Epithelial cell of esophagus (primary cell): ENCODE results near the gene CMTR1.

Experiments
- DNase-seq: peaks from one replicate; pipeline ENCODE4 v3.0.0; 2010; ENCODE audit warnings: low read depth
- H3K4me3 ChIP-seq: 2 replicates; pipeline ENCODE4 v1.5.1; 2011; ENCODE audit warnings: mild to moderate bottlenecking, low read length, control low read depth
- TF ChIP-seq, protein P1 (sequence below): IDR thresholded peaks from 2 replicates; pipeline ENCODE4 v1.5.1; 2011; ENCODE audit warnings: low read depth, mild to moderate bottlenecking, low read length, control low read depth, inconsistent platforms; ENCODE audit not compliant: insufficient read depth; ENCODE audit errors: missing control alignments

The CMTR1 gene

DNA sequence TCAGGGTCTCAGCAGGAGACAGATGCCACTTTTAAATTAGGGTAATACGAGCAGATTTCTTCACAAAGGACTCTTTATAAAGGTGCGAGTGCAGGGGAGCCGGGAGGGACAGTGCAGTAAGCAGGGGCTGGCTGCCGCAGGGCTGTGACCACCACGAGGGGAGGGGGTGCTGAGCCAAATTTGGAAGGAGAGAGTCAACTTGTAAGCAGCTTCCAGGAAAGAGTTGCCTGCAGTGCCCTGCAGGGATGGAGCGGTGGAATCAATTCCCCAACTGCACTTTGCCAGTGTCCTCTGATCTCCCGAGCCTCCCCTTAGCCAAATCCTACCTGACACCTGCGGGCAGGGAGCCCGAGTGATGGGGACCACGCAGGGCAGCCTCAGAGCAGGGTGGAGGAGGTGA, 80.6 kb downstream of the CMTR1 start:
- H3K4me3 ChIP-seq = no peak overlapping the region
- TF ChIP-seq, protein P1, sequence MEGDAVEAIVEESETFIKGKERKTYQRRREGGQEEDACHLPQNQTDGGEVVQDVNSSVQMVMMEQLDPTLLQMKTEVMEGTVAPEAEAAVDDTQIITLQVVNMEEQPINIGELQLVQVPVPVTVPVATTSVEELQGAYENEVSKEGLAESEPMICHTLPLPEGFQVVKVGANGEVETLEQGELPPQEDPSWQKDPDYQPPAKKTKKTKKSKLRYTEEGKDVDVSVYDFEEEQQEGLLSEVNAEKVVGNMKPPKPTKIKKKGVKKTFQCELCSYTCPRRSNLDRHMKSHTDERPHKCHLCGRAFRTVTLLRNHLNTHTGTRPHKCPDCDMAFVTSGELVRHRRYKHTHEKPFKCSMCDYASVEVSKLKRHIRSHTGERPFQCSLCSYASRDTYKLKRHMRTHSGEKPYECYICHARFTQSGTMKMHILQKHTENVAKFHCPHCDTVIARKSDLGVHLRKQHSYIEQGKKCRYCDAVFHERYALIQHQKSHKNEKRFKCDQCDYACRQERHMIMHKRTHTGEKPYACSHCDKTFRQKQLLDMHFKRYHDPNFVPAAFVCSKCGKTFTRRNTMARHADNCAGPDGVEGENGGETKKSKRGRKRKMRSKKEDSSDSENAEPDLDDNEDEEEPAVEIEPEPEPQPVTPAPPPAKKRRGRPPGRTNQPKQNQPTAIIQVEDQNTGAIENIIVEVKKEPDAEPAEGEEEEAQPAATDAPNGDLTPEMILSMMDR = no peak
- no peak for DNase-seq

DNA sequence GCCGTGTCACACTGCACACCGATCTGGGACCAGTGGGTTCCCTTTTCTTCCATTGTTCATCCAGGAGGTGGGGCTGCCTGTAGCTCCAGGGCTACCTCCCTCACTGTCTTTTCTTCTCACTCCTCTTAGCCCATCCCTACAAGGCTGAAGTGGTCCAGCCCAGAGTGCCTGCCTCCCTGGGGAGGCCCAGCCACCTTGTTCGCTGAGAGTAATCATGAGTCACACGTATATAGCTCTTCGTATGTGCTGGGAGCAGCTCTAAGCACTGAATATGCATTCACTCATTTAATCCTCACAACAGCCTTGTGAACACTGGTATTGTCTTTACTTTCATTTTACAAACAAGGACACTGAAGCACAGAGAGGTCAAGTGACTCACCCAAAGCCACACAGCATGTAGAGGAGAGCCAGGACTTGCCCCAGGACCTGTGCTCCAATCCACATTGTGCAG, 81.3 kb downstream of the CMTR1 start:
- H3K4me3 ChIP-seq = no peak overlapping the region
- DNase-seq = peak; percentile 79
- TF ChIP-seq, protein P1 = no peak

DNA sequence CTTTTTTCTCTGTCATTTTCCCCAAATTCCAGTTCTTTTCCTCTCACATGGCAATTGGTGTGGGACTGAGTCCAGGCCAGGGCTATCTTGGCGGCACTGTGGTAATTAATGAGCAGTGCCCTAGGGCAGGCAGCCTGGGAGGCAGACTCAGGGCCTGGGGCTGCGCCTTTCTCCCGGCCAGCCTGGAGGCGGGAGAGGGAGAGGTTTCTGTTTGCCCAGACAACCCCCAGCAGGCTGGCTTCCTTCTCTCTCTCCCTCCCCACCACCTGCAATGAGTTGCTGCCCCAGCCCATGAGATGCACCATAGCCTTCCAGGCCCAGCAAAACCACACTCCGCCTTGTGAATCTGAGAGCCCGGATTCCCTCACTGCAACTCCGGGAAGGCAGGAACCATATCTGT, 81.8 kb downstream of the CMTR1 start:
- H3K4me3 ChIP-seq = no peak overlapping the region
- DNase-seq = no peak
- TF ChIP-seq, protein P1 = no peak

DNA sequence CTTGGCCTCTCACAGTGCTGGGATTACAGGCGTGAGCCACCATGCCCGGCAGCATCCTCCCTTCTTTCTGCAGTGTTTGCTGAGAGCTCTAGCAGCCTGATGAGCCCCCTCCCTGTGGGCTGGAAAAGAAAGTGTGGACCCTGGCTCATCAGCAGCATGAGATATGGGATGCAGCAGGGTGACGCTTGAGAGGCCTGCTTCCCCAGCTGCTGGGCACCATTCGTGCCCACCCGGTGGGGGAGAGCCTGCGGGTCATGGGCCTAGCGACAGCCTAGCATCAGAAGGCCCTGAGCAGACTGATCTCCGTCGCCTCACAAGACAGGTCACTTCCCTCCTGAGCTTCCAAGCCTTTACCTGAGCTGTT, 82.7 kb downstream of the CMTR1 start:
- TF ChIP-seq, protein P1 = no peak
- H3K4me3 ChIP-seq = no peak overlapping the region
- no peak for DNase-seq

DNA sequence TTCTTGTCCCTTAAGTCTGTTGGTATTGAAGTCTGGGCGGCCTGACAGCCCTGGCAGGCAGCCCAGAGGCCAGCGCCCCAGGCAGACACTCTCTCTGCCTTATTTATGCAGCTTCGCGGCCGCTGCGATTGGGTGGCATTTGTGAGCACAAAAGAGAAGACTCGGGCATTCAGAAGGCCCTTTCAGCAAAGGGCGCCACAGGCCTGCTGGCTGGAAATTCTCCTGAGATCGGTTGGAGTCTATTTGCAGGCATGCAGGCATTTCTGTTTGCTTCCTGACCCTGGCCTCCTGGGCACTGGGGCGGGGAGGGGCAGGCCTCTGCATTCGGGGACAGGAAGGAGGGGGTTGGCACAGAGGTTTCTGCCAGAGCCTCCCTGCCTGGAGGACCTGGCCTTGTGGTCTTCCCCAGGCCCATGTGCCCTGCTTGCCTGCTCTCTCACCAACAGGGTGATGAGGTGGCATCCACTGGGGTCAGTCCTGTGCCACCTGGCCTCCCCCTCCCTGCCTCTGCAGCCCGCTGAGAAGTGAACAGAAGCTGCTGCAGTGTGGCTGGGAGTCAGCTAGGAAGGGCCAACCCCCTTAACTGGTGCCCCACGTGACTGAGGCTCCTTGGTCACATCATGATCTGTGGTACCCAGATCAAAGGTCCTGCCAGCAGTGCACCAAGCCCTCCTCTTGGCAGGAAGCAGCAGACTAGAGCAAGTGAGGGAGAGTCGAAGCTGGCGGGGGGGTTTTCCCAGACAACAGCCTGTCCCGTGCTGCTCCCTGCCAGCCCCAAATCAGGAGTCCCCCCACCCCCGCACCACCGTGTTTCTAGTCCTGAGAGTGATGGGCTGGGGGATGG, 83.3 kb downstream of the CMTR1 start:
- H3K4me3 ChIP-seq = no peak overlapping the region
- TF ChIP-seq, protein P1 = no peak
- peak; percentile 64 for DNase-seq

DNA sequence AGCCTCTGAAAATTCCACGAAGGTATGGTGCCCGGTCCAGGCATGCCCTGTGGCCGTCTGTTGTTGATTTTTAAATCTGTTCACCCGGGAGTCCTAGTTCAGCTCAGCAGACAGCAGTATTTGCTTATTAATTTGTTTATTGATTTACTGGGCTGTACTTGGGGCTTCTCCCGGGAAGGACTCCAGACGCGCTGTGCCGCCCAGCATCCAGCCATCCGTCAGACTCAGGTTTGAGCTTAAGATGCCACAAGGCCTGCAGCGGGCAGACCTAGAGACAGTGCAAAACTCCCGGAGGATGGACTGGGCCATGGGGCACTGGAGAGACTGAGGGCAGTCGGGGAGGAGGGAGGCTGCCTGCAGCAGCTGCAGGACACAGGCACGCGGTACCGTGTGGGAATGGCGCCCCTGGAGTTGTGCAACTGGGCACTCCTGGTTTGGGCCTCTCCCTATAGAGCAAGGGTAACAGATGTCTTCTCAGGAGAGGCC, 83.9 kb downstream of the CMTR1 start:
- TF ChIP-seq, protein P1 = no peak
- H3K4me3 ChIP-seq = no peak overlapping the region
- DNase-seq = no peak

DNA sequence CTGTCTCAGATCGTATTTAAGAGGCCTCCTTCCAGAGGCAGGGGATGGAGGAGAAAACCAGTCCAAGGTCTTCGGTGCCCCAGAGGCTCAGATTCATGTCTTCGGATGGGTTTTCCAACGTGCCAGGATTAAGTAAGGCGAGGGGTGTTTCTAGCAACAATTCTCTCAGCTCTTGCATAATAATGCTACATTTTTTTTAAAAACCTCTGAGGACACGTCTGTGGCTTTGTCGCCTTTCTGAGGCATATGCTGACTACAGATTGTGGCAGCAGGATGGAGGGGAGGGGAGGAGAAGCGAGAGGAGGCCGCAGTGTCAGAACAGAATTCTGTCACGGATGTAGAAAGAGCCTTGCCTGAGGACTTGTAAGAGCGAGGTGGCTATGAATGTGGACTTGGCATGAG, 84.4 kb downstream of the CMTR1 start:
- no peak for DNase-seq
- TF ChIP-seq, protein P1 = no peak
- H3K4me3 ChIP-seq = no peak overlapping the region
